HG03469 (cell line): ENCODE data around the gene CDYL.

Experiments used
- ATAC-seq: cut with Tn5 transposase; IDR thresholded peaks from one replicate; pipeline ENCODE4 v1.9.1; 2021; ENCODE audit warnings: mild to moderate bottlenecking, moderate library complexity, moderate number of reproducible peaks; ENCODE audit not compliant: unreplicated experiment

Gene CDYL

GRCh38 chr6:4903751-4904370 is 127.7 kb downstream of the CDYL start:
- no peak for ATAC-seq

GRCh38 chr6:4904461-4905025 is 128.3 kb downstream of the CDYL start:
- ATAC-seq = no peak

- ATAC-seq = no peak
Measured at GRCh38 chr6:4905826-4906225, 129.6 kb downstream of the CDYL start.

- no peak for ATAC-seq
Measured at GRCh38 chr6:4906293-4907276, 130.4 kb downstream of the CDYL start.

GRCh38 chr6:4907602-4908001 is 131.4 kb downstream of the CDYL start:
- no peak for ATAC-seq

- no peak for ATAC-seq
Measured at GRCh38 chr6:4908062-4908461, 131.9 kb downstream of the CDYL start.

- ATAC-seq = no peak
Measured at GRCh38 chr6:4909063-4909706, 133.0 kb downstream of the CDYL start.

- ATAC-seq = no peak
Measured at GRCh38 chr6:4910037-4910760, 134.0 kb downstream of the CDYL start.

- no peak for ATAC-seq
Measured at GRCh38 chr6:4912559-4912958, 136.4 kb downstream of the CDYL start.

- ATAC-seq = no peak
Measured at GRCh38 chr6:4913705-4914419, 137.7 kb downstream of the CDYL start.

- no peak for ATAC-seq
Measured at GRCh38 chr6:4914420-4915159, 138.4 kb downstream of the CDYL start.

GRCh38 chr6:4916954-4917561 is 140.9 kb downstream of the CDYL start:
- no peak for ATAC-seq

GRCh38 chr6:4920914-4921410 is 144.8 kb downstream of the CDYL start:
- no peak for ATAC-seq

GRCh38 chr6:4922488-4923037 is 146.4 kb downstream of the CDYL start:
- ATAC-seq = no peak

GRCh38 chr6:4923081-4923480 is 146.9 kb downstream of the CDYL start:
- no peak for ATAC-seq

GRCh38 chr6:4924661-4925271 is 148.6 kb downstream of the CDYL start:
- ATAC-seq = no peak

GRCh38 chr6:4925580-4925979 is 149.4 kb downstream of the CDYL start:
- ATAC-seq = no peak

- no peak for ATAC-seq
Measured at GRCh38 chr6:4928426-4928825, 152.2 kb downstream of the CDYL start.
